GM12878 (cell line): ENCODE measurements around the gene GRK5. TPM values are rescaled to one million over a fixed set of nuclear protein-coding genes. Genes with fewer than 3 reads are reported as not detected.

Experiments
- ATF2 ChIP-seq: IDR thresholded peaks from 2 replicates; pipeline ENCODE4 v1.6.1; 2012; ENCODE audit warnings: low read length, inconsistent platforms
- CHD1 ChIP-seq: IDR thresholded peaks from 2 replicates; pipeline ENCODE4 v1.6.1; 2012; ENCODE audit warnings: low read depth, low read length, improper control_type of control experiment
- CTCF ChIP-seq, 3 experiments: IDR thresholded peaks in 2 of 3; conservative IDR thresholded peaks in 1 of 3; 2 replicates each; pipeline ENCODE4 v1.5.1; 2011; ENCODE audit warnings: low read depth in 3 of 3, low read length in 3 of 3, mild to moderate bottlenecking in 3 of 3, control low read depth in 2 of 3, moderate library complexity in 2 of 3, inconsistent platforms in 1 of 3, mixed read lengths in 1 of 3; ENCODE audit not compliant: control insufficient read depth in 2 of 3, insufficient read depth in 1 of 3; ENCODE audit errors: extremely low read depth in 1 of 3
- EGR1 ChIP-seq, 2 experiments: IDR thresholded peaks; 1 replicate in 1 of 2; 2 replicates in 1 of 2; pipeline ENCODE4 v1.6.1; 2011 to 2012; ENCODE audit warnings: low read depth in 2 of 2, low read length in 2 of 2, borderline replicate concordance in 1 of 2, mild to moderate bottlenecking in 1 of 2, moderate library complexity in 1 of 2
- EP300 ChIP-seq, 2 experiments: fragments of 150-350 bp in 1 of 2; IDR thresholded peaks; 2 replicates each; pipeline ENCODE4 v1.6.1; 2011 to 2012; ENCODE audit warnings: low read depth in 2 of 2, low read length in 2 of 2, borderline replicate concordance in 1 of 2, improper control_type of control experiment in 1 of 2, inconsistent platforms in 1 of 2; ENCODE audit not compliant: control insufficient read depth in 1 of 2
- FOXM1 ChIP-seq: IDR thresholded peaks from 2 replicates; pipeline ENCODE4 v1.6.1; 2012; ENCODE audit warnings: low read depth, mild to moderate bottlenecking, inconsistent platforms, low read length, moderate library complexity
- HSF1 ChIP-seq: fragments of 150-350 bp; IDR thresholded peaks from 2 replicates; pipeline ENCODE4 v1.6.1; 2014; ENCODE audit warnings: mild to moderate bottlenecking, low read depth, low read length
- JUNB ChIP-seq: IDR thresholded peaks from 2 replicates; pipeline ENCODE4 v1.6.1; 2016; ENCODE audit warnings: antibody characterized with exemption, mild to moderate bottlenecking
- MTA2 ChIP-seq: fragments of 450-650 bp; IDR thresholded peaks from 2 replicates; pipeline ENCODE4 v1.6.1; 2016; ENCODE audit warnings: low read depth, mild to moderate bottlenecking, moderate library complexity
- POLR2A ChIP-seq: IDR thresholded peaks from 2 replicates; pipeline ENCODE4 v1.6.1; 2011; ENCODE audit warnings: low read depth, mild to moderate bottlenecking, low read length
- SUZ12 ChIP-seq: fragments of 200-600 bp; sonication (generic); IDR thresholded peaks from one replicate; pipeline ENCODE4 v1.6.1; 2018; ENCODE audit warnings: antibody characterized with exemption, mild to moderate bottlenecking; ENCODE audit not compliant: unreplicated experiment
- USF1 ChIP-seq: IDR thresholded peaks from 2 replicates; pipeline ENCODE4 v1.6.1; 2011; ENCODE audit warnings: borderline replicate concordance, low read depth, mild to moderate bottlenecking, moderate library complexity, mixed read lengths, low read length; ENCODE audit not compliant: insufficient read depth; ENCODE audit errors: extremely low read length
- ZNF274 ChIP-seq: IDR thresholded peaks from one replicate; pipeline ENCODE4 v1.8.0; 2011; ENCODE audit not compliant: insufficient read length, insufficient read depth
- ZSCAN29 ChIP-seq: fragments of 450-650 bp; IDR thresholded peaks from 2 replicates; pipeline ENCODE4 v1.6.1; 2017; ENCODE audit warnings: mild to moderate bottlenecking, moderate library complexity
- polyA plus RNA-seq, 11 experiments: library from polyadenylated mRNA; depleted of rRNA in 4 of 11; unstranded in 6 of 11; stranded (reverse) in 5 of 11; fragments of >200 nt; fragmentation: Nextera tagmentation in 4 of 11; fragmentation: Illumina TruSeq in 1 of 11; extraction: Ambion mirVana in 4 of 11; extraction: Trizol in 1 of 11; gene quantifications; 1 replicate in 1 of 11; 2 replicates in 10 of 11; pipeline versions ENCODE4 v1.2.1 to v1.2.3, GENCODE V29; 2011 to 2016; ENCODE audit warnings: inconsistent platforms in 2 of 11, missing spikeins in 2 of 11, low read depth in 1 of 11
- total RNA-seq, 4 experiments: library from RNA; depleted of rRNA in 3 of 4; stranded (reverse); fragments of >200 nt in 3 of 4; fragmentation: Illumina TruSeq in 1 of 4; extraction: Trizol in 1 of 4; gene quantifications; 2 replicates each; pipeline versions ENCODE4 v1.2.1 to v1.2.3, GENCODE V29; 2013 to 2021

GRK5 gene
- total and polyA plus RNA-seq, 10 of the 15 experiments (the other 5 are each of a cell fraction or from before 2014, with no cell fraction given): 0.11 to 22.1 (median 10.0) TPM

GRCh38 chr10:119477444-119477843 is 270.1 kb downstream of the GRK5 start (continued):
- TF ChIP-seq EGR1 (IDR thresholded peaks at IDR 0.05; ENCODE audit: borderline replicate concordance in 1 of 2, low read depth in 2 of 2, low read length in 2 of 2) (no peak), FOXM1 (peak; percentile 74; the same call in 1 of the 2 replicates), POLR2A (no peak), EP300 (IDR thresholded peaks at IDR 0.05; ENCODE audit: borderline replicate concordance in 1 of 2, control insufficient read depth in 1 of 2, low read depth in 2 of 2, low read length in 2 of 2) (0 out of 4 replicates have a peak, but pooled peaks of 1 of the 2 experiments have one; percentile 38), ATF2 (peak; percentile 72; the same call in 1 of the 2 replicates), ZNF274 (no peak), ZSCAN29 (peak; percentile 20; the same call in 1 of the 2 replicates), CTCF (IDR thresholded peaks at IDR 0.05 in 2 of 3, conservative IDR thresholded peaks at IDR 0.05 in 1 of 3; ENCODE audit: control insufficient read depth in 2 of 3, extremely low read depth in 1 of 3, insufficient read depth in 1 of 3, low read depth in 3 of 3, low read length in 3 of 3) (no peak), MTA2 (peak; percentile 16; the same call in 1 of the 2 replicates), CHD1 (no peak), JUNB (peak; percentile 78), USF1 (no peak), HSF1 (no peak), SUZ12 (no peak)
